ENCODE results near the gene TWNK.
"Not testable (repeated sequence)": the region's sequence is repeated elsewhere in the genome, so short reads cannot be mapped to it uniquely, and the experiment has no call there.

TWNK gene

DNA sequence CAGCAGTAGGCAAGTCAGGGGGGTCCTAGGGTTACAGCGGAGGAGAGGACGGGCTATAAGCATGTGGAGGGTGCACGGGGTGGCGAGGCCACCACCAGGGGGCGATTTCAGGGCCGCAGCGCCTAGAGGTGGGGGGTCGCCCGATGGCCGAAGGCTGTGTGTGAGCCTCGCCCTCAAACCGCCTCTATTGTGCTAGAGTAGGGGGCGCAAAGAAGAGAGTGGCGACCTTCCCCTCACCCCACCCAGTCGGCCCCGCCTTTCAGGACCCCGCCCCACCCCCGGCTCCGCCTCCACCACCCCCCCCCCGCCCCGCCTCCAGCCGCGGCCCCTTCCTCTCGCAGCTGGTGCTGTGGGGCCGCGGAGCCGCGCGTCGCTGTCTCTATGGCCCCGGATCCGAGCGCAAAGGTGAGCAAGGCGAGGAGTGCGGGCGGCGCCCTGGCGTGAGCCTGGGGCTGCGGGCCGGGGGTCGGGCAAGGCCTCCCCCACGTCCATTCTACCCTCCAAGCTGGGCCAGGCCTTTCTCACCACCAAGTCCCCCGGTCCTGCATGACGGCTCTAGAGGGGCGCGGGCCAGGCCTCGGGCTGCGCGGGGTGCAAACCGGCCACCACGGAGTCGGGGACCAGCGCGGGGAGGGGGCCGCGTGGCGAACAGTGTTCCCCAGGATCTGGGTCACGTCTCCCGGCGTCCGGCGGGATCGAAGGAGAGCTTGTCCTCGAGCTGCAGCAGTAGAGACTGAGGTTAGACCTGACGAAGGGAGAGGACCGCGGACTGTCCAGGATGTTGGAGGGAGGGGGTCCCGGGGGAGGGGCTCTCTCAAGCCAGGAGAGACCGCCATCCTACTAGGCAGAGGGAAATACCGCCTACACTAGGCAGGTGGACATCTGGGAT, 17.9 kb upstream of the TWNK start, which contains the start of gene SEMA4G:
Gene SEMA4G, plus strand, starts transcription at position 318 of the 889 bp plus-strand sequence. CDS start 3,409 bp downstream, outside the sequence.
- DNase-seq (ENCODE audit: low read depth): peak; percentile 21
- H3K4me3 ChIP-seq (ENCODE audit: low read length): peak within 1 kb of the TSS; percentile 63
- TF ChIP-seq, protein P1, sequence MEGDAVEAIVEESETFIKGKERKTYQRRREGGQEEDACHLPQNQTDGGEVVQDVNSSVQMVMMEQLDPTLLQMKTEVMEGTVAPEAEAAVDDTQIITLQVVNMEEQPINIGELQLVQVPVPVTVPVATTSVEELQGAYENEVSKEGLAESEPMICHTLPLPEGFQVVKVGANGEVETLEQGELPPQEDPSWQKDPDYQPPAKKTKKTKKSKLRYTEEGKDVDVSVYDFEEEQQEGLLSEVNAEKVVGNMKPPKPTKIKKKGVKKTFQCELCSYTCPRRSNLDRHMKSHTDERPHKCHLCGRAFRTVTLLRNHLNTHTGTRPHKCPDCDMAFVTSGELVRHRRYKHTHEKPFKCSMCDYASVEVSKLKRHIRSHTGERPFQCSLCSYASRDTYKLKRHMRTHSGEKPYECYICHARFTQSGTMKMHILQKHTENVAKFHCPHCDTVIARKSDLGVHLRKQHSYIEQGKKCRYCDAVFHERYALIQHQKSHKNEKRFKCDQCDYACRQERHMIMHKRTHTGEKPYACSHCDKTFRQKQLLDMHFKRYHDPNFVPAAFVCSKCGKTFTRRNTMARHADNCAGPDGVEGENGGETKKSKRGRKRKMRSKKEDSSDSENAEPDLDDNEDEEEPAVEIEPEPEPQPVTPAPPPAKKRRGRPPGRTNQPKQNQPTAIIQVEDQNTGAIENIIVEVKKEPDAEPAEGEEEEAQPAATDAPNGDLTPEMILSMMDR (conservative IDR thresholded peaks at IDR 0.05; ENCODE audit: low read length): peak; percentile 70

DNA sequence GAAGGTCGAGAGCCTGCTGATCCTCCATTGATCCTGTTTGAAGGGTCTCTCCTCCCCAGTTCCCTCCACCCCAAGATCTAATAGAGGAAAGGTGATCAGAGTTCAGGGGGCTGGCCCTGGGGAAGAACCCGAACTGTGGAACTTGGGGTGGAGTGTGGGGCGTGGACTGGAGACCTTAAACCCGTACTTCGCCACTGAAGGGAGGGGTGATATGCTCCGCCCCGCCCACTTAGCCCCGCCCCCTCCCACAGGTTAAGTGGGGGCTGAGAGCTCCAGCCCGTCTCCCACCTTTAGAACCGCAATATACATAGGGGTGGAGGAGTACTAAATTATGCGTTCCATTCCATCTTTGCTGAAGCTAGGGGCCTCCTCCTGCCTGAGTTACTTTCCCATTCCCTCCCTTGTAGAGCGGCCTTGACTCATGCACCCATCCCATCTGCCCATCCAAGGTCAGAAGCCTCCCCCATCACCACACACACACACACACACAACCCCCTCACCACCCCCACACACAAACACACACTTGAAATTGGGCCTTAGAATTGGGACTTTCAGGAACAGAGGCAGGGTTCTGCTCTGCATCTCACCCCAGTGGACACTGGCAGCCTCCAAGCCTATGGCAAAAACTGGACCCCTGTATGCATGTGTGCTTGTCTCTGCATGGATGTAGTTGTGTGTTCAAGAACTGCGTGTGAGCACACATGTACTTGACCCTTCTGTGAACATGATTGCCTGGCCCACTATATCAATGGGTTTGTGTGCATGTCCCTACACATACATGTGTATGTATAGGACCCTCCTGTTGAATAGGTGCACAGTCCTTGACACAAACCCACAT, 17.0 kb upstream of the TWNK start:
- DNase-seq (ENCODE audit: low read depth): no peak
- H3K4me3 ChIP-seq (ENCODE audit: low read length): peak overlapping the region; percentile 63
- TF ChIP-seq, protein P1 (conservative IDR thresholded peaks at IDR 0.05; ENCODE audit: low read length): no peak

DNA sequence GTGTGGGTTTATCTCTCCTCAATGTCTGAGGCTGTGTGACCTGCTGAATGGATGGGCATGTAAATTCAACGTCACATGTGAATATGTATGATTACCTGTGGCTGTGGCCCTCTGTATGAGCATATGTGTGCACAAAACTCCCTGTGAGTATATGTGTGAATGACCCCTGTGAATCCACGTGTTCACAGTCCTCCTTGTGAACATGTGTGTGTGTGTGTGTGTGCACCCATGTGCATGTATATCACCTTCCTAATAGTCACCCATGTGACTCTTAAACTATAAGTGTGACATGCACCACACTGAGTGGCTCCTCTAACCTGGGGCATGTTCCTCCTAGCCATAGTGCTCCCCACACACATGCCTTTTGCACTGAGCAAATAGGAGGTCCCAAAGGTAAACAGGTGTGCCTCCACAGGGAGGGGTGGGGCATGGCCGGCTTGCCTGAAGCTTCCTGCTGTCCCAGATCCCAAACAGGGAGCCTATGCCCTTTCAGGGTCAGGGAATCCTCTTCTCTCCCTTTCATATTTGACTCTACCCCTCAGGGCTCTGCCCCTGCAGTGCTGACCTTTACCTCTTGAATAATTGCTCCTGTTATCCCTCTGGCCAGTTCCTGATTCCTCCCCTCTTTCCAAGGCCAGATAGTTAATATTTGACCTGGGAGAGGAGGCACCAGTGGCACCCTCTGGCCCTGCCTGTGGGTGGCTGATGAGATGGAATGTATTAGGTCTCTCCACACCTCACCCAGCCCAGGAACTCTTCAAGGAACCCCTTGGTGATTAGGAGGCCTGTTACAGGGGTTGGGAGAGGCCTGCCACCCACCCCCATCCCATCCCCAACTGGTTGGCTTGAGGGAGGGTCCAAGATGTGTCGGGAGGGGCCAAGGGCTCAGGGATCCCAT, 16.2 kb upstream of the TWNK start:
- H3K4me3 ChIP-seq (ENCODE audit: low read length): no peak overlapping the region
- TF ChIP-seq, protein P1 (conservative IDR thresholded peaks at IDR 0.05; ENCODE audit: low read length): no peak
- no peak for DNase-seq (ENCODE audit: low read depth)

DNA sequence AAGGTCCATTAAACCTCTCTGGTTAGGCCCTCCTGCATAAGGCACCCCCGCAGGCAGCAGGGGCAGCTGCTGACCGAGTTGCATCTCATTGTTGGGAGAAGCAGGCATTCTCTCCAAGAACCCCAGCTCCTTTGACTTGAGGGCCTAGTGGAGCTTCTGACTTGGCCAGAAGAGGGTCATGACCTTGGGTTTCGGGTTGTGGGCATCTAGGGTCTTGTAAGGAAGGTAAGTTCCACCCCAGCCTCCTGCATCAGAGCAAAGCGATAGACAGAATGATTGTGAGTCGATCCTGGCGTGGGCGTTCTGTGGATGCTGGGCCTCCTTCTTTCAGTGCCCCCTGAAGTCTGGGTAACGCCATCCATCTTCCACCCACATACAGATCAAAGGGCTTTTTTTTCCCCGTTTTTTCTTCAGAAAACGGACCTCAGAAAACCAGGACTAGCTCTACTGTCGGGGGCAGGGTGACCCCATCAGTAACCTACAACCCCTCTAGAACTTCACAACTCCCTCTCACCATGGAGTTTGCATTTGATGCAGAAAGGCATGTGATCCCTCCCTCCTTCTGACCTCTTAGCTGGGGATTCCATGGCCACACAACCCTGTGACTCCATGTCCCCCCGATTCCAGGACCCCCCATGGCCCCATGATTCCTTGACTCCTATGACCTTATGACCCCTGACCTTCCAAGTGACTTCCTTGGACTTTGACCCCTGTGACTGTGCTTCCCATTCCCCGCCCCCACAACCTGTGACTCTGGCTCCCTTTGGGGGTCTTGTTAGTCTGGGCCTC, 15.0 kb upstream of the TWNK start:
- TF ChIP-seq, protein P1 (conservative IDR thresholded peaks at IDR 0.05; ENCODE audit: low read length): no peak
- H3K4me3 ChIP-seq (ENCODE audit: low read length): no peak overlapping the region
- no peak for DNase-seq (ENCODE audit: low read depth)

DNA sequence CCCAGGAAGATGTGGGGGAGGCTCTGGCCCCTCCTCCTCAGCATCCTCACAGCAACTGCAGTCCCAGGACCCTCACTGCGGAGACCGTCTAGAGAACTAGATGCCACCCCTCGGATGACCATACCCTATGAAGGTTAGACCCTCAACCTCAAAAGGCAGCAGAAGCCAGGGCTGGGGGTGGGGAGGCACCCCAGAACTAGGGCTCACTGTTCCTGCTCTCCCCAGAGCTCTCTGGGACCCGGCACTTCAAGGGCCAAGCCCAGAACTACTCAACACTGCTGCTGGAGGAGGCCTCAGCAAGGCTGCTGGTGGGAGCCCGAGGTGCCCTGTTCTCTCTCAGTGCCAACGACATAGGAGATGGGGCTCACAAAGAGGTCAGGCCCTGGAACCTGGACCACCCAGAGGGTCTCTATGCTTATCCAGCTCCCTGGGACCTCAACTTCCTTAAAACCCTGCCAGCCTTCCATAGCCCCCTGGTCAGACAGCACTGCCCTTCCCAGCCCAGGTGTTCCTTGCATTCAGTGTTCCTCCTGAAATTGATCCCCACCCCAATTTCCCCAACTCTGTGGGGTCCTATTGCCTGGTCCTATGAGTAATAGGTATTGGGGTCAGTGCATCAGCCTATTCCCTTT, 14.3 kb upstream of the TWNK start:
- TF ChIP-seq, protein P1 (conservative IDR thresholded peaks at IDR 0.05; ENCODE audit: low read length): no peak
- no peak for DNase-seq (ENCODE audit: low read depth)
- H3K4me3 ChIP-seq (ENCODE audit: low read length): no peak overlapping the region

DNA sequence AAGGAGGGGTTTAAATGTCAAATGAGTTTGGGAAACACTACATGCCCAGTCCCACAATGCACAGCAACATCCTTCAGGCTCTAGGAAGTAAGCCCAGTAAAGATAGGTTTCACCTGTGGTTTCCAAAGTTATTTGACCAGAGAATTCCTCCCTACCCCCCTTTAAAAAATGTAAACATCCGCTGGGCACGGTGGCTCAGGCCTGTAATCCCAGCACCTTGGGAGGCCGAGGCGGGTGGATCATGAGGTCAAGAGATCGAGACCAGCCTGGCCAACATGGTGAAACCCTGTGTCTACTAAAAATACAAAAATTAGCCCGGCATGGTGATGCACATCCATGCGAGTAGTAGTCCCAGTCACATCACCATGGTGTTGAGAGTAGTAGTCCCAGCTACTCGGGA, 11.9 kb upstream of the TWNK start:
- DNase-seq (ENCODE audit: low read depth); H3K4me3 ChIP-seq (ENCODE audit: low read length): not testable (repeated sequence)

Data from AG10803 (cell line).